Thoracic aorta (tissue), 2 donors: ENCODE data around the gene AMELX. TPM values are rescaled to one million over a fixed set of nuclear protein-coding genes. Genes with fewer than 3 reads are reported as not detected.

Experiments used
- ATAC-seq: fragments of 150-250 bp; one replicate; pipeline ENCODE4 v1.8.0; 2017; ENCODE audit warnings: low read depth; ENCODE audit not compliant: insufficient number of reproducible peaks, low FRiP score
- DNase-seq: peaks from one replicate; pipeline ENCODE4 v3.0.0-alpha.2; 2020; ENCODE audit warnings: low spot score
- H3K27ac ChIP-seq, 2 donors: fragments of 200-600 bp; sonication (generic); 1 replicate in 1 of 2; 2 replicates in 1 of 2; pipeline ENCODE4 v1.5.1; 2016; ENCODE audit warnings: mild to moderate bottlenecking in 2 of 2, moderate library complexity in 2 of 2
- H3K27me3 ChIP-seq: fragments of 200-600 bp; sonication (generic); replicated peaks from 2 replicates; pipeline ENCODE4 v1.6.0; 2016; ENCODE audit warnings: mild to moderate bottlenecking; ENCODE audit not compliant: insufficient read depth
- H3K36me3 ChIP-seq: fragments of 200-600 bp; sonication (generic); one replicate; pipeline ENCODE4 v1.5.1; 2016
- H3K4me1 ChIP-seq, 2 donors: fragments of 200-600 bp; sonication (generic); 1 replicate in 1 of 2; 2 replicates in 1 of 2; pipeline versions ENCODE4 v1.5.1 to v1.6.0; 2016; ENCODE audit warnings: low read depth in 2 of 2, mild to moderate bottlenecking in 1 of 2; ENCODE audit not compliant: control insufficient read depth in 1 of 2
- H3K4me3 ChIP-seq: fragments of 200-600 bp; sonication (generic); 2 replicates; pipeline ENCODE4 v1.5.1; 2016; ENCODE audit warnings: mild to moderate bottlenecking
- H3K9me3 ChIP-seq: fragments of 200-600 bp; sonication (generic); 2 replicates; pipeline ENCODE4 v1.5.1; 2016
- CTCF ChIP-seq: fragments of 200-600 bp; sonication (generic); IDR thresholded peaks from one replicate; pipeline ENCODE4 v1.5.1; 2019; ENCODE audit warnings: antibody characterized with exemption
- total RNA-seq, 2 donors: library from RNA; depleted of rRNA; stranded (reverse); fragments of >200 nt; gene quantifications; one replicate each; pipeline versions ENCODE4 v1.1.0 to v1.2.3, GENCODE V29; 2016

Gene AMELX
- total RNA-seq, 2 donors from 2014 or later = not detected

DNA sequence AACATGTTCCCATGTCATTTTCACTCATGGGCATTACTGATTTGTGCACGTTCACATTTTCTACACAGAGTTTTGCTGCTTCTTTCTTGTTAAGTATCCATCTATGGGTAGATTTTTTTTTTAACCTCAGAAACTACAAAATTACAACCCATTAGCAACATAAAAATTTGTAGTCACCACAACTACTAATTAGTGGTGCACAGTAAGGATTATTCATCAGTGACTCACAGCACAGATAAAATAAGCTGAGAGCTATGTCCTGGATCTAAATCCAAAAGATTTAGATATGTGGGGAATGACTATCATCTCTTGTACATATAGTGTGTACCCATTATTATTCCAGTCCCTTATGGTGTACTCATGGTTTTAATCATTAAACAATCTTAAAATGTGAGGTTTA is 19.7 kb upstream of the AMELX start:
- Histone ChIP-seq H3K4me3 (no peak overlapping the region), H3K9me3 (no peaks in the 10 kb centered on the region), H3K4me1 (peaks cover 0 to 9% of the 10 kb centered on the region in 2 donors), H3K36me3 (no peaks in the 10 kb centered on the region), H3K27me3 (no peaks in the 10 kb centered on the region), H3K27ac (no peak overlapping the region)
- ATAC-seq (no peak), DNase-seq (no peak)
- TF ChIP-seq CTCF = no peak

DNA sequence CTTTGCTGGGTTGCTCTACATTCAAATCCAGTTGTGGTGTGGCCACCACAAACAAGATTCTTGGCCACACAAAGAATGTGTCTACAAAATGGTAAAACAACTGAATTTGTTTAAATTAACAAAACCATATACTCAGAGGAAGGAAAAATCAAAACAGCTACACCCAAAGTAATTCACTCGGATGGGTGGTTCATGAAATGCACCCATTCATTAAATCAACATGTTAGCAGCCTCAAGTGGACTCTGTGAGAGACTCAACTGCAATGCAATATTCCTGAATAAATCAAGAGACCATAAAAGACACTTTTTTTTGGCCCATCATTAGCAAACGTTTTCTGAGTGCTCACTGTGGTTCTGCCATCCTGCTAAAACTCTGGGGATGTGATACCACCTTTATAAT is 11.2 kb upstream of the AMELX start:
- H3K27me3 ChIP-seq = no peaks in the 10 kb centered on the region
- no peak for TF ChIP-seq CTCF
- no peak overlapping the region for H3K27ac ChIP-seq
- no peaks in the 10 kb centered on the region for H3K4me1 ChIP-seq
- no peak overlapping the region for H3K4me3 ChIP-seq
- ATAC-seq (no peak), DNase-seq (no peak)
- H3K36me3 ChIP-seq = no peaks in the 10 kb centered on the region
- H3K9me3 ChIP-seq = no peaks in the 10 kb centered on the region

DNA sequence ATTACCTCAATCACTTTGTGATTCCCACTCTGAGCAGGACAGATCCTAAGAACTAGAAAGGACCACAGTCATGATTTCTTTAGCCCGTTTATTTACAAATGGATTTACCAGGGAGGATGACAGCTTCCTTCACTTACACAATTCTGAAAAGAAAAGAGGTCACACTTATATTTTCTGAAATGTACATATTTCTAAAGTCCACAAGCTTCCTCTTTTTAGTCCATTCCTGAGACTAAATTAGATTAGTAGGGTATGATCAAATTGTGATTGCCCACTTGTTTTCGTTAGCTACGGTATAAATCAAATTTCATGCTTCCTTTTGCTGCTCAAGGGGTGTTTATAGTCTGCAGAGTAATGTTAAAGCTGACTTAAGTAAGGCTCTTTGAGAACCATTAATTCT is 7.6 kb upstream of the AMELX start:
- Histone ChIP-seq H3K27ac (no peak overlapping the region), H3K9me3 (no peaks in the 10 kb centered on the region), H3K36me3 (no peaks in the 10 kb centered on the region), H3K4me3 (no peak overlapping the region), H3K4me1 (no peaks in the 10 kb centered on the region), H3K27me3 (no peaks in the 10 kb centered on the region)
- ATAC-seq = no peak
- no peak for DNase-seq
- TF ChIP-seq CTCF = no peak

DNA sequence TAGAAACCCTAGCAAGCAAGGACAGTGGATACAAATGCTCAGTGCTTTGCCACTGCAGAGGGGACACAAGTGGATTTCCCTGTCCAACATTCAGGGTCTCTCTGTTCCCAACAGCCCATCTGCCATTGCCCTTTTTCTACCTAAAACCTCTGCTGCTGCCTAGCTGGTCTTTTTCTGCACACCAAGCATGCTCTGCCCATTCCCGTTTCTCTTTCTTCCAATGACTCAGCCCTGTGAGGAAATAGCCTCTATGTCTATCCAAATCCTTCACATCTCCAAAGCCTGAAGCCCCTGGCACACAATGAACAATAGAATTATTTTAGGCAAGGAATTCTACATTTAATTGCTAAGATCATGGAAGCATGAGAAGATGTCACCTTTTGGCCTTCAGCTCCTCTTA is 5.7 kb upstream of the AMELX start:
- Histone ChIP-seq H3K4me1 (no peaks in the 10 kb centered on the region), H3K9me3 (no peaks in the 10 kb centered on the region), H3K27me3 (no peaks in the 10 kb centered on the region), H3K36me3 (no peaks in the 10 kb centered on the region), H3K4me3 (no peak overlapping the region), H3K27ac (no peak overlapping the region)
- no peak for ATAC-seq
- no peak for DNase-seq
- no peak for TF ChIP-seq CTCF

GRCh38 chrX:11290416-11291102 is 2.7 kb upstream of the AMELX start:
- Histone ChIP-seq H3K4me3 (no peak overlapping the region), H3K27me3 (no peaks in the 10 kb centered on the region), H3K36me3 (no peaks in the 10 kb centered on the region), H3K27ac (no peak overlapping the region), H3K4me1 (no peaks in the 10 kb centered on the region), H3K9me3 (no peaks in the 10 kb centered on the region)
- no peak for ATAC-seq
- no peak for TF ChIP-seq CTCF
- no peak for DNase-seq
